ENCODE data around the gene SELE.
"Not testable (repeated sequence)": the region's sequence is repeated elsewhere in the genome, so short reads cannot be mapped to it uniquely, and the experiment has no call there.

- TF ChIP-seq ZNF761 (CRISPR knock-in tag; conservative IDR thresholded peaks at IDR 0.05); NFE2 (CRISPR knock-in tag; IDR thresholded peaks at IDR 0.05); FOSL1 (CRISPR knock-in tag; IDR thresholded peaks at IDR 0.05; ENCODE audit: borderline replicate concordance); SP2 (CRISPR knock-in tag; IDR thresholded peaks at IDR 0.05); ZNF780A (CRISPR knock-in tag; IDR thresholded peaks at IDR 0.05); PCBP1 (IDR thresholded peaks at IDR 0.05; ENCODE audit: borderline replicate concordance, low read depth, low read length); RCOR2 (CRISPR knock-in tag; IDR thresholded peaks at IDR 0.05); REST (IDR thresholded peaks at IDR 0.05; ENCODE audit: borderline replicate concordance in 1 of 2, low read depth in 1 of 2, low read length in 2 of 2); CTCF (CRISPR knock-in tag; IDR thresholded peaks at IDR 0.05); CREM (IDR thresholded peaks at IDR 0.05); CREM (CRISPR knock-in tag; IDR thresholded peaks at IDR 0.05); ZNF274 (CRISPR knock-in tag; IDR thresholded peaks at IDR 0.05); ZNF501 (CRISPR knock-in tag; IDR thresholded peaks at IDR 0.05); POLR2AphosphoS5 (IDR thresholded peaks at IDR 0.05; ENCODE audit: low read depth, low read length); ZNF296 (CRISPR knock-in tag; conservative IDR thresholded peaks at IDR 0.05): not testable (repeated sequence)
These were observed 50.7 kb downstream of the SELE start for GRCh38 chr1:169683168-169683567.

Data from HepG2 (cell line).